ENCODE data around the gene C1orf35. TPM values are rescaled to one million over a fixed set of nuclear protein-coding genes. Genes with fewer than 3 reads are reported as not detected.
A peak's percentile ranks its signal among the peaks of the same experiment; 100 is the strongest.

Gene C1orf35
- total and polyA plus RNA-seq, 9 of the 15 experiments (the other 6 are each of a cell fraction or from before 2014, with no cell fraction given) = 3.2 to 48.7 (median 12.5) TPM

DNA sequence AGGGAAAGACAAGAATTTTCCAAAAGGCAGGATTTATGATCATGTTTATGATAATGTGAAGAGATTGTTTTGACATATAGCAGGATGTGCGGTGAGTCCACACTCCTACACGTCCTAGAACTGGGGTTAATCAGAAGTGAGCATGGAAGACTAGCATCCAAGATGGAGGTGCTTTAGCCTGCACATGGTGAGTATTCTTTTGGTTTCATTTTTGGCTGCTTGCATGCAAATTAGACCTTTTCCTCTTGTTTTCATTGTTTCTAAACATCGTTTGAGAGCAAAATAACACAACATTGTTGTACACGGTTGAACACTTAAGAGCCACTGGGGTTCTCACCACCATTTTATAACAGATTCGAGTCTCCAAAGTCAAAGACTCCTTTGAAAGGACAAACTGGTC, 22.1 kb upstream of the C1orf35 start:
- Histone ChIP-seq H3K36me3 (ENCODE audit: control insufficient read depth, insufficient read depth, low read length) (no peaks in the 10 kb centered on the region), H2AFZ (ENCODE audit: low read depth, low read length) (peak overlapping the region; percentile 34), H3K27me3 (ENCODE audit: control insufficient read depth in 2 of 2, insufficient read depth in 2 of 2, low read length in 2 of 2) (no peaks in the 10 kb centered on the region), H3K79me2 (ENCODE audit: control insufficient read depth, insufficient read depth, low read length) (no peaks in the 10 kb centered on the region), H3K4me1 (replicated peaks in 1 of 2; ENCODE audit: control insufficient read depth in 2 of 2, insufficient read depth in 2 of 2, low read length in 2 of 2) (peaks cover 0 to 3% of the 10 kb centered on the region in 2 experiments; a peak in 2 of 5 replicates), H3K9me3 (replicated peaks; ENCODE audit: control insufficient read depth, insufficient read depth, low read depth, low read length) (no peaks in the 10 kb centered on the region), H3K4me2 (ENCODE audit: insufficient read depth, low read length) (no peak overlapping the region), H3K27ac (ENCODE audit: extremely low read depth, low read depth, low read length) (no peak overlapping the region), H3K4me3 (no peak overlapping the region), H3K9ac (ENCODE audit: insufficient read depth in 1 of 2, low read depth in 2 of 2, low read length in 2 of 2) (no peak overlapping the region), H4K20me1 (replicated peaks; ENCODE audit: control insufficient read depth, insufficient read depth, low read length) (no peaks in the 10 kb centered on the region), H3K9me1 (ENCODE audit: control insufficient read depth, insufficient read depth, low read length) (no peaks in the 10 kb centered on the region)
- intact Hi-C loops (cut with micrococcal nuclease) = no loop called here
- 18% methylated on average over 5 of the region's 5 CpGs for WGBS (ENCODE audit: insufficient coverage, low coverage, missing lambda C conversion rate)
- BruUV-seq (replicated peaks) = no TSS peak
- FAIRE-seq (no peak), ATAC-seq (no peak), DNase-seq (ENCODE audit: extremely low read depth in 1 of 4, low spot score in 3 of 4) (no peak)
- ChIA-PET CTCF (ENCODE audit: low intra/inter-chr PET ratio) (no interaction called here), POLR2A (interaction anchor here (1.0 to 1.1 kb wide), 2 partner anchors 12 to 14 kb away, joined by 3 read pairs; no protein-coding TSS in a partner anchor)
- in situ Hi-C loops (cut with MboI) = no loop called here
- TF ChIP-seq, protein P1, sequence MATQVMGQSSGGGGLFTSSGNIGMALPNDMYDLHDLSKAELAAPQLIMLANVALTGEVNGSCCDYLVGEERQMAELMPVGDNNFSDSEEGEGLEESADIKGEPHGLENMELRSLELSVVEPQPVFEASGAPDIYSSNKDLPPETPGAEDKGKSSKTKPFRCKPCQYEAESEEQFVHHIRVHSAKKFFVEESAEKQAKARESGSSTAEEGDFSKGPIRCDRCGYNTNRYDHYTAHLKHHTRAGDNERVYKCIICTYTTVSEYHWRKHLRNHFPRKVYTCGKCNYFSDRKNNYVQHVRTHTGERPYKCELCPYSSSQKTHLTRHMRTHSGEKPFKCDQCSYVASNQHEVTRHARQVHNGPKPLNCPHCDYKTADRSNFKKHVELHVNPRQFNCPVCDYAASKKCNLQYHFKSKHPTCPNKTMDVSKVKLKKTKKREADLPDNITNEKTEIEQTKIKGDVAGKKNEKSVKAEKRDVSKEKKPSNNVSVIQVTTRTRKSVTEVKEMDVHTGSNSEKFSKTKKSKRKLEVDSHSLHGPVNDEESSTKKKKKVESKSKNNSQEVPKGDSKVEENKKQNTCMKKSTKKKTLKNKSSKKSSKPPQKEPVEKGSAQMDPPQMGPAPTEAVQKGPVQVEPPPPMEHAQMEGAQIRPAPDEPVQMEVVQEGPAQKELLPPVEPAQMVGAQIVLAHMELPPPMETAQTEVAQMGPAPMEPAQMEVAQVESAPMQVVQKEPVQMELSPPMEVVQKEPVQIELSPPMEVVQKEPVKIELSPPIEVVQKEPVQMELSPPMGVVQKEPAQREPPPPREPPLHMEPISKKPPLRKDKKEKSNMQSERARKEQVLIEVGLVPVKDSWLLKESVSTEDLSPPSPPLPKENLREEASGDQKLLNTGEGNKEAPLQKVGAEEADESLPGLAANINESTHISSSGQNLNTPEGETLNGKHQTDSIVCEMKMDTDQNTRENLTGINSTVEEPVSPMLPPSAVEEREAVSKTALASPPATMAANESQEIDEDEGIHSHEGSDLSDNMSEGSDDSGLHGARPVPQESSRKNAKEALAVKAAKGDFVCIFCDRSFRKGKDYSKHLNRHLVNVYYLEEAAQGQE (IDR thresholded peaks at IDR 0.05; ENCODE audit: borderline replicate concordance) = no peak
- TF ChIP-seq, protein P1 (CRISPR knock-in tag; IDR thresholded peaks at IDR 0.05; ENCODE audit: low read depth) = no peak
- peak; percentile 68; the same call in 1 of the 2 replicates for TF ChIP-seq KLF6 (CRISPR knock-in tag; IDR thresholded peaks at IDR 0.05; ENCODE audit: borderline replicate concordance)
- TF ChIP-seq FOXA3 (CRISPR knock-in tag; conservative IDR thresholded peaks at IDR 0.05 in 1 of 2, IDR thresholded peaks at IDR 0.05 in 1 of 2) = no peak
- TF ChIP-seq YY1 (IDR thresholded peaks at IDR 0.05; ENCODE audit: borderline replicate concordance in 1 of 3, control insufficient read depth in 1 of 3, extremely low read depth in 1 of 3, insufficient read depth in 3 of 3, insufficient read length in 1 of 3, insufficient replicate concordance in 2 of 3, low read depth in 1 of 3, low read length in 2 of 3) = peak in 1 of 3 experiments; percentile 35
- no peak for TF ChIP-seq BRCA1 (IDR thresholded peaks at IDR 0.05)
- TF ChIP-seq BRCA1 (CRISPR knock-in tag; IDR thresholded peaks at IDR 0.05) = no peak
- no peak for TF ChIP-seq TRIM24 (IDR thresholded peaks at IDR 0.05)
- TF ChIP-seq TFAM (CRISPR knock-in tag; conservative IDR thresholded peaks at IDR 0.05) = no peak
- TF ChIP-seq TSC22D4 (tag; IDR thresholded peaks at IDR 0.05) = no peak
- TF ChIP-seq RAD51 (IDR thresholded peaks at IDR 0.05; ENCODE audit: borderline replicate concordance, low read depth) = no peak
- peak; percentile 63; the same call in 1 of the 2 replicates for TF ChIP-seq GTF2A2 (tag; IDR thresholded peaks at IDR 0.05)
- TF ChIP-seq, protein P2, sequence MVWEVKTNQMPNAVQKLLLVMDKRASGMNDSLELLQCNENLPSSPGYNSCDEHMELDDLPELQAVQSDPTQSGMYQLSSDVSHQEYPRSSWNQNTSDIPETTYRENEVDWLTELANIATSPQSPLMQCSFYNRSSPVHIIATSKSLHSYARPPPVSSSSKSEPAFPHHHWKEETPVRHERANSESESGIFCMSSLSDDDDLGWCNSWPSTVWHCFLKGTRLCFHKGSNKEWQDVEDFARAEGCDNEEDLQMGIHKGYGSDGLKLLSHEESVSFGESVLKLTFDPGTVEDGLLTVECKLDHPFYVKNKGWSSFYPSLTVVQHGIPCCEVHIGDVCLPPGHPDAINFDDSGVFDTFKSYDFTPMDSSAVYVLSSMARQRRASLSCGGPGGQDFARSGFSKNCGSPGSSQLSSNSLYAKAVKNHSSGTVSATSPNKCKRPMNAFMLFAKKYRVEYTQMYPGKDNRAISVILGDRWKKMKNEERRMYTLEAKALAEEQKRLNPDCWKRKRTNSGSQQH (CRISPR knock-in tag; IDR thresholded peaks at IDR 0.05) = no peak
